Rectal smooth muscle tissue (tissue), 1 donor: ENCODE measurements around the gene RAD51B.

Source experiments
- H3K27ac ChIP-seq: one replicate; pipeline ENCODE4 v1.7.0; 2013; ENCODE audit warnings: low read depth, low read length, inconsistent platforms
- H3K27me3 ChIP-seq: one replicate; pipeline ENCODE4 v1.7.0; 2013; ENCODE audit warnings: low read length; ENCODE audit not compliant: control insufficient read depth, insufficient read depth
- H3K36me3 ChIP-seq: one replicate; pipeline ENCODE4 v1.7.0; 2013; ENCODE audit warnings: low read length; ENCODE audit not compliant: control insufficient read depth, insufficient read depth
- H3K4me1 ChIP-seq: one replicate; pipeline ENCODE4 v1.7.0; 2013; ENCODE audit warnings: low read length; ENCODE audit not compliant: control insufficient read depth, insufficient read depth
- H3K4me3 ChIP-seq: one replicate; pipeline ENCODE4 v1.7.0; 2013; ENCODE audit warnings: low read length
- H3K9ac ChIP-seq: one replicate; pipeline ENCODE4 v1.7.0; 2013; ENCODE audit warnings: low read length

Gene RAD51B

DNA sequence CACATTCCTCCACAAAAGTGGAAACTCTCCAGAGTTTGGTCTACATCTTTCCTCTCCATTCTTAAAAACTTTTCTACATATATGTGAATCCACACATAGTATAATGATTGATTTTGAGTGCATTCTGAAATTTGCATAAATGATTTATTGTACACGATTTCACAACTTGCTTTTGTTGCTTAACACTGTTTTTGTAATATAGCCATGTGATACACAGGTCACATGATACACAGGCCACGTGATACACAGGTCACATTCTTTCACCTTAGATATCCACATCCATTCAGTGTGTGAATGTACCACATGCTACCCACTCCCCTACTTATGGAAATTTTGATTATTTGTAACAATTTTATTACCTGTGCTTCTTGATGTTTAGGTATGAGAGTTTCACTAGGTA, 654.2 kb downstream of the RAD51B start:
- H3K4me3 ChIP-seq, result no peak overlapping the region
- peaks cover 12% of the 10 kb centered on the region for H3K4me1 ChIP-seq
- H3K9ac ChIP-seq, result no peak overlapping the region
- no peaks in the 10 kb centered on the region for H3K27me3 ChIP-seq
- H3K27ac ChIP-seq, result no peak overlapping the region
- no peaks in the 10 kb centered on the region for H3K36me3 ChIP-seq

DNA sequence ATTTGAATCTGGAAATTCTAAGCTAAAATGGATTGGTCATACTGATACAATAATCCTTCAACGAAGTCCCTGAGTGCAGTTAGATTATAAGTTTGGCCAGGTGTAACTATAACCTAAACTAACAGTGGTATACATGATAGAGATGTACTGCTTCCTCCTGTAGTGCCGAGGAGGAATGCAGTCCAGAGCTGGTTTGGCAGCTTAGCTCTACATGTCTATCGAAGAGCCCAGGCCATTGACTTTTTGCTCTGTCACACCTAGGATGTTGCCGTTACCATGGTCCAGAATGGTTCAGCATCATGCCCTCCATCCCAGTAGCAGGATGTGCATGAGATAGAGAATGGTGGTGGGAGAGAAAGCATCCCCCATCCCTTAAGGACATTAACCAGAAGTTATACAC, 655.2 kb downstream of the RAD51B start:
- Histone ChIP-seq H3K4me1 (peaks cover 12% of the 10 kb centered on the region), H3K27me3 (no peaks in the 10 kb centered on the region), H3K36me3 (no peaks in the 10 kb centered on the region), H3K27ac (no peak overlapping the region), H3K4me3 (no peak overlapping the region), H3K9ac (no peak overlapping the region)

DNA sequence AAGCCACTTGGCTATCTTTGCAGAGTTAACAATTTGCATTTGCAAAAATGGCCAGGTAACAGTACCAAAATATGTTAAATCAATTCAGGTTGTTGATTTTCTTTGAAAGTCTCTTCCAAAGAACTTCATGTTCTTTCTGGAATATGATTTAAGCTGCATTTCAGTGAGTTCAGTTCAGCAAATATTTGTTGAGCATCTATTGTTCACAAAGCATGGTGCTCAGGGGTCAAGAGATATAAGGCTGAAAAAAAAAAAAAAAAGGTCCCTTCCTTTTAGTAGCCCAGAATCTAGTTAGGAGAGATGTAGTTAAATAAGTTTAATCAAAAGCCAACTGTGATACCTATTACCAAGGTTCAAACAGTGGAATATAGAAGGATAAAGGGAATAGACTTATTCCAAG, 656.2 kb downstream of the RAD51B start:
- H3K4me3 ChIP-seq, result no peak overlapping the region
- H3K27ac ChIP-seq, result peak overlapping the region; percentile 50
- no peaks in the 10 kb centered on the region for H3K27me3 ChIP-seq
- no peak overlapping the region for H3K9ac ChIP-seq
- H3K36me3 ChIP-seq, result no peaks in the 10 kb centered on the region
- peaks cover 12% of the 10 kb centered on the region for H3K4me1 ChIP-seq

DNA sequence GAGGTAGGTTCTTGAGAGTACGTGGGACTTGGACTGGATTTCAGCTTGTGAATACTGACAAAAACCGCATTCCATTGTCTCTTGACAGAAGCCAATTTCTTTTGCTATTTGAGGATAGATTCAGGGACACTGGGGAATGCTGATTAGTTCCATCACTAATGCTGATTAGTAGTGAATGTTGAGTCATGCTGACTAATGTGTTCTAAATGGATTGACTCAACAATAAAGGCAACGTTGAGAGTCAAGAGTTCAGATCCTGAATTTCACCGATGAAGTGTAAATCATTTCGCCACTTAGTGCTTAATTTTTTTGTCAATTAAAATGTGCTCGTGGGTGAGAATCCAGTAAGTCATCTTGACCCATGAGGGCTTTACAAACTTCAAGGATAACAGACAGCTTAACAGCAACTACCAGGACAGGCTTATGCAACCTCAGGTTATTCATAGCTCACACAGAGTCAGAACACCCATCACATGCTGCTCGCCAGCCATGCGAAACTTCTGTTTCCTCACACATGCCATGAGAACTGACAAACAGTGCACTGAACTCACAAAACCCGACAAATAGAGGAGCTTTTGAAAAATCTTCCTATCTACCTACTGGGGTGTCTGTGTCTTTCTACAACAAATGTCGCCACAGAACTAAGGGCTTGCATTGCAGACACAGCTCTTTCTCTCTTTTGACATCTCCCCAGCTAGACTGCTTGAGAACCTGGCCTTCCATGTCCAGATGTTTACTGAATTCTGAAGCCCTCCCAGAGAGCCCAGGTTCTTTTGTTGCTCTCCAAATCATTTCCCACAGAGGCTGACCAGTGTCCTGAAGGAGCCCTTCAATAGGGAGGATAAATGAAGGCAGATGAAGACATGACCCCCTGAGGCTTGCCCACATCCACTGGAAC, 656.9 kb downstream of the RAD51B start:
- Histone ChIP-seq H3K9ac (no peak overlapping the region), H3K4me3 (no peak overlapping the region), H3K4me1 (peaks cover 12% of the 10 kb centered on the region), H3K36me3 (no peaks in the 10 kb centered on the region), H3K27ac (peak overlapping the region; percentile 50), H3K27me3 (no peaks in the 10 kb centered on the region)

DNA sequence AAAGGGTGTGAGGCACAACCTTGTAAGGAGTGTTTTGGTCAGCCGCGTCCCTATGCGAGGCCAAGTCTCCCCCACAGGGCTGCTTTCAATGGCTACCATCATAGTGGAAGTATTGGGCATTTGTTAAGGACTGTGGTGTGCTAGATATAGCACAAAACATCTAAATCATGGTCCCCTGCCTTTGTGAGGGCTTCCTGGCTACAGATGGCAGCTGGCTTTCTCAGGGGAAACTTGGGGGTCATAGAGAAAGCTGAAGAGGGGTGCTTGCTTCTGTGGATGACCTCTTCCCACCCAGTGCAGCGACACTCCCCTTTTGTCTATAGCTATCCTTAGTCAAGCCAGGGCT, 657.5 kb downstream of the RAD51B start:
- Histone ChIP-seq H3K27ac (peak overlapping the region; percentile 16), H3K4me3 (no peak overlapping the region), H3K27me3 (no peaks in the 10 kb centered on the region), H3K36me3 (no peaks in the 10 kb centered on the region), H3K9ac (no peak overlapping the region), H3K4me1 (peaks cover 12% of the 10 kb centered on the region)

DNA sequence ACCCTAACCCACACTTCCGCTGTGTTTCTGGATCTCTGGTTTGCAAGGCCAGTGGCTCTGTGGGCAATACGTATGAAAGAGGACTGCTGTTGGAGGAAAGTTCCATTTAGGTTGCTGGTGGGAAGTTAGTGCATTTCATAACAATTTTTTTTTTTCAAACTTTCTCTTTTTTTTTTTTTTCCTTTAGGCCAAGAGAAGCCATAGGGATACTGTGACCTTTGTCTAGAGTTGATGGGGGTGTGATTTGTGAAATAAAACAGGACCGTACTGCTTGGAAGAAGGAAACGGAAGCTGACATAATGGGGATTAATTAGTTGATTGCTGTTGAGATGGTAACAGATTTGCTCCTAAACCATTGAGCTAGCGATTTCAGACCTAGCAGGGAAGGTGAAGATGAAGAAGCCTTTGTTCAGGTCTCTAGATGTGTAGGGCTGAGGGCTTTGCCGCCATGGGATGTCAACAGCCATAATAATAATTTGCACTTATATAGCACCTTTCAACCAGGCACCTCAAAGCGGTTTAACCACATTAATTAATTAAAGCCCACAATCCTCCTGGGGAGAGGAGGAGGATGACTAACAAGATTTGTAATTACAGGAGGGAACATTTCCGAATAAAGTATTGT, 658.0 kb downstream of the RAD51B start:
- Histone ChIP-seq H3K27ac (peak overlapping the region; percentile 16), H3K4me3 (no peak overlapping the region), H3K27me3 (no peaks in the 10 kb centered on the region), H3K36me3 (no peaks in the 10 kb centered on the region), H3K4me1 (peaks cover 12% of the 10 kb centered on the region), H3K9ac (no peak overlapping the region)

DNA sequence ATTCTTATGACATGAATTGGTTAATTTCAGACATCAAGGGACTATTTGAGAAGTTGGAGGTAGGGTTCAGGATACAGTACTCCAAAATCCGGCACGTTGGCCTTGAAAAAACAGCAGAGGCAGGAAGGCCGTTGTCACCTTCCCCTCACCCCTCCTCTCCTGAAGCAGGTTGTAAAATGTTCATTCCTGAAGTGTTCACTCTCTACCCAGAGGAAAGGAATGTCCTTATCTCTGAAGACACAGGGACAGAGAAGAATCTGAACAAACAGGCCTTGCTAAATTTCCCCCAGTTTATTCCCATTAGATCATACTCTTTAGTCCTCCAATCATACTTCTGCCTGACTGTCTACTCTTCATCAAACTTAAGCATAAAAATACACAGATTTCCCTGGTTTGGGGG, 659.7 kb downstream of the RAD51B start:
- no peak overlapping the region for H3K27ac ChIP-seq

DNA sequence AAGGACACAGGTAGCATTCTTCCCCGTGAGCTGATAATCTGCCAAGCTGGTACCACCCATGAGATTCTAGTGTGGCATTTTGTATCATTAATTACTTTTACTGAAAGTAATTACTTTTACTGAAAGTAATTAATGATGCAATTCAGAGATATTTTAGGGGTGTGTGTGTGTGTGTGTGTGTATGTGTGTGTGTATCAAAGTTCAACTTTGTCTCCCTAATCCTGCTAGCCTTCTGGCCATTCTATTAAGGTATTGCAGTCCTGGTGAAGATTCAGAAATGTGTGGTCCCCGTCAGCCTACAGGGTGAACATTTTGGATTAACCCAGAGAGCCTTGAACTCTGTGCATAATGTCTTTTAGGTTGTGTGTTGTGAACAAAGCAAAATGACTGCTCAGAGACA, 662.4 kb downstream of the RAD51B start:
- no peak overlapping the region for H3K4me3 ChIP-seq
- no peaks in the 10 kb centered on the region for H3K36me3 ChIP-seq
- H3K27ac ChIP-seq, result no peak overlapping the region
- no peaks in the 10 kb centered on the region for H3K27me3 ChIP-seq
- H3K9ac ChIP-seq, result no peak overlapping the region
- no peaks in the 10 kb centered on the region for H3K4me1 ChIP-seq

More for the DNA sequence above, 659.7 kb downstream of the RAD51B start:
- Histone ChIP-seq H3K27me3 (no peaks in the 10 kb centered on the region), H3K9ac (no peak overlapping the region), H3K4me3 (no peak overlapping the region), H3K36me3 (no peaks in the 10 kb centered on the region), H3K4me1 (peaks cover 12% of the 10 kb centered on the region)

DNA sequence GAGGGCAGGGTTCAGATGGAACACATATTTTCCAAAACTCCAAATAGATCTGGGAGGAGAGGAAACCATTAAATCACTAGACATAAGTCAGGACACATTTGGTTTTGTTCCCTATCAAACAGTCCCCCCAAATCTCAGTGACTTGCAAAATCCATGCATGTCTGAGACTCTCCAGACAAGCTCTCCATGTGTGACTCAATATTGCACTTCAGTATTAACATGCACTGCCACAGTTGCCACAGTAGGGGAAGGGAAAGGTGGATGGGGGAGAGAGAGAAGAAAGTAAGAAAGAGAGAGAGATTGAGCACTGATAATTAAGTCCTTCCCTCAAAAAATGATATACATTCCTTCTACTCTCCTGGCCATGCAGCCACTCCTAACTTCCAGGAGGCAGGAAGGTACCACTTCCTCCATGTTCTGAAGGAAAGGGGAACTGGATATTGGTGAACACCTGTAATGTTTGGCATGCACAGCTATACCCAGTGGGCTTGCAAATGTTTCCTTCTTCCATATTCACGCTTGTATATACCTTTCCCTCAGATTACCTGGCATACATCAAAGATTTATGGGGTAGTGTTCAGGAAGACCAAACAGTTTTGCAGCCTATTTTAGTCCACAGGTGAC, 663.3 kb downstream of the RAD51B start:
- Histone ChIP-seq H3K27me3 (no peaks in the 10 kb centered on the region), H3K36me3 (no peaks in the 10 kb centered on the region), H3K9ac (no peak overlapping the region), H3K4me1 (no peaks in the 10 kb centered on the region), H3K27ac (no peak overlapping the region), H3K4me3 (no peak overlapping the region)

DNA sequence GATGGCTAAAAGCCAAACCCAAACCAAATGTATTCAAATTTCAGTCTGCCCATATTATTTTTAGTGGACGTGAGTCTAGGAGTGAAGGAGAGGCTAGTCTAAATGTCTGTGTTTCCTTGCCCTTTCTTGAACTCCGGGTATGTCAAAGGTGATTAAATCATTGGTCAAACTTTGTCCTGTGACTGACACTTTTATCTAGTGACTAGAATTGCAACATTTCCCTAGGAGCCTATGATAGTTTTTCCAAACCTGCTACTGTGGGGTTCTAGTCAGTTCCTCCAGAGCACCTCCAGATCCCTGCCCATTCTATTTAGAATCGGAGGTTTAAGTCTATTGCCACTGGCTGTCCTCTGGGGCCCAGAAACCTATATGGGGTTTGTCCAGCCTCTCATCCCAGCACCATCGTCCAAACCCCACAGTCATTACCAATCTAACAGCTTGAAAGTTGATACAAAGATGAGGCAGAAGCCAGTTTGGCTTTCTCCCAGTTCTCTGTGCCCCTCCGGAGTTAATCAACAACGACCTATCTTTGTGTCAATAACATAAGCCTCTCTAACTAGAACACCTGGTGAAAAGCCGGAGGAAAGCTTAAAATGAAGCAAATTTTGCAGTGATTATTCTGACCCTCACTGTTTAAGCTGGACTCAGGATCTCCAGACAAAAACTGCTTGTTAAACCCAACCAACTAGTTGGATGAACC, 666.6 kb downstream of the RAD51B start:
- H3K27me3 ChIP-seq, result no peaks in the 10 kb centered on the region
- H3K4me3 ChIP-seq, result no peak overlapping the region
- H3K9ac ChIP-seq, result no peak overlapping the region
- H3K4me1 ChIP-seq, result no peaks in the 10 kb centered on the region
- H3K27ac ChIP-seq, result no peak overlapping the region
- H3K36me3 ChIP-seq, result no peaks in the 10 kb centered on the region

DNA sequence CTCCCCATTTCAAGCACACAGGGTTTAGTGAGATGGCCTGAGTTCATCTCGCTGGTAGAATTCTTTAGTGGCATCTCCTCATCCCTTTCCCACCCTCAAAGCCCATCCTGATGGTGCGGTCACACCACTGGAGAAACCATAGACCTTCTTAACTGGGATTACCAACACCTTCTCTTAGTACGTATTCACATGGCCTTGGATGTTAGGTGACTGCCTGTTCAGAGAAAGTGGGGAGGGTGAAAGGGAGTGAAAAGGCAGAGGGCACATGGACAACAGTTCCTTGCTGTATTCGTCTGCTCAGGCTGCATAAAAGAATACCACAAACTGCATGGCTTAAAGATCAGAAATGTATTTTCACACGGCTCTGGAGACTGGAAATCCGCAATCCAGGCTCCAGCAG, 667.2 kb downstream of the RAD51B start:
- no peaks in the 10 kb centered on the region for H3K36me3 ChIP-seq
- H3K4me1 ChIP-seq, result no peaks in the 10 kb centered on the region
- H3K27ac ChIP-seq, result no peak overlapping the region
- H3K9ac ChIP-seq, result no peak overlapping the region
- no peak overlapping the region for H3K4me3 ChIP-seq
- no peaks in the 10 kb centered on the region for H3K27me3 ChIP-seq

DNA sequence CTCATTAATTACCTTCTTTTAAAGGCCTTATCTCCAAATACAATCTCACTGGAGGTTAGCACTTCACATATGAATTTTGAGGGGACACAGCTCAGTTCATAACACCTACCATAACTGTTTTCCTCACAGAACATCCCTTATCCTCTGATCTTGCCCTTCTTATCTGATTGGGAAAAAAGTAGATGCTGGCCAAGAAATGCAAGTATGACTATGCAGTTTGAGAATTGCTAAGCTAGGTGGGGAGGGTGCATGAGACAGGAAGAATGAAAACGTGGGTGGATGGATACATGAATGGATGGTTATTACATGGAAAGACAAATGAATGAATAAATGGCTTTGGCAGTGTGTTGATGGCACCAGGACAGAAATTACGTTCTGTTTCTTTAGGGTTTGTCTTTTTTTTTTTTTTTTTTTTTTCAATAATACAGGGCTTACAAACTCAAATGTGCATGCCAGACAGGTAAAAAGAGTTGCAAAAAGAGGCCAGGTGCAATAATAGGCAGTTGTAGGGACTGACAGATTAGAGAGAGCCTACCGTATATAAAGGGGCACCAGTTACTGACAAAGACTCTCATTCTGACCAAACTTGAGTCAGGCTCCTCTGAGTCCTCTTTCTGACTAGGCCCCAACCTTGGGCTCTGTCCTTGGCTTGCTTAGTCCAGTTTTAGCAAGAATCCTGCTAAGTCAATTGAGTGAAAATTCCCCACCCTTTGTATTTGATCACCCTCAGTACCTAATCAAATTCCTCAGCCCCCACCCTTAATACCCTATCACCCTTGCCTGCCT, 668.4 kb downstream of the RAD51B start:
- H3K36me3 ChIP-seq, result no peaks in the 10 kb centered on the region
- no peak overlapping the region for H3K27ac ChIP-seq
- no peaks in the 10 kb centered on the region for H3K4me1 ChIP-seq
- no peak overlapping the region for H3K9ac ChIP-seq
- H3K4me3 ChIP-seq, result no peak overlapping the region
- no peaks in the 10 kb centered on the region for H3K27me3 ChIP-seq
